ENCODE measurements around the gene DNAI7.

- TF ChIP-seq, protein P1, sequence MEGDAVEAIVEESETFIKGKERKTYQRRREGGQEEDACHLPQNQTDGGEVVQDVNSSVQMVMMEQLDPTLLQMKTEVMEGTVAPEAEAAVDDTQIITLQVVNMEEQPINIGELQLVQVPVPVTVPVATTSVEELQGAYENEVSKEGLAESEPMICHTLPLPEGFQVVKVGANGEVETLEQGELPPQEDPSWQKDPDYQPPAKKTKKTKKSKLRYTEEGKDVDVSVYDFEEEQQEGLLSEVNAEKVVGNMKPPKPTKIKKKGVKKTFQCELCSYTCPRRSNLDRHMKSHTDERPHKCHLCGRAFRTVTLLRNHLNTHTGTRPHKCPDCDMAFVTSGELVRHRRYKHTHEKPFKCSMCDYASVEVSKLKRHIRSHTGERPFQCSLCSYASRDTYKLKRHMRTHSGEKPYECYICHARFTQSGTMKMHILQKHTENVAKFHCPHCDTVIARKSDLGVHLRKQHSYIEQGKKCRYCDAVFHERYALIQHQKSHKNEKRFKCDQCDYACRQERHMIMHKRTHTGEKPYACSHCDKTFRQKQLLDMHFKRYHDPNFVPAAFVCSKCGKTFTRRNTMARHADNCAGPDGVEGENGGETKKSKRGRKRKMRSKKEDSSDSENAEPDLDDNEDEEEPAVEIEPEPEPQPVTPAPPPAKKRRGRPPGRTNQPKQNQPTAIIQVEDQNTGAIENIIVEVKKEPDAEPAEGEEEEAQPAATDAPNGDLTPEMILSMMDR (IDR thresholded peaks at IDR 0.05; ENCODE audit: low read length): no peak
- no peak for TF ChIP-seq EZH2 (optimal IDR thresholded peaks at IDR 0.05; ENCODE audit: low read depth, low read length)
Observed at GRCh38 chr12:25190793-25191192, 4.2 kb downstream of the DNAI7 start.

All from MM.1S (cell line).